Fibroblast of lung (primary cell): Measurements from ENCODE around the gene CLEC11A.

Experiments used
- CTCF ChIP-seq, 2 donors: IDR thresholded peaks in 1 of 2; conservative IDR thresholded peaks in 1 of 2; 1 replicate in 1 of 2; 2 replicates in 1 of 2; pipeline ENCODE4 v1.5.1; 2011 to 2012; ENCODE audit warnings: low read length in 2 of 2, control low read depth in 1 of 2, inconsistent platforms in 1 of 2, low read depth in 1 of 2, mild to moderate bottlenecking in 1 of 2
- EZH2 ChIP-seq: IDR thresholded peaks from 2 replicates; pipeline ENCODE4 v1.5.1; 2012; ENCODE audit warnings: low read length, control low read depth, mild to moderate bottlenecking; ENCODE audit errors: missing control alignments

DNA sequence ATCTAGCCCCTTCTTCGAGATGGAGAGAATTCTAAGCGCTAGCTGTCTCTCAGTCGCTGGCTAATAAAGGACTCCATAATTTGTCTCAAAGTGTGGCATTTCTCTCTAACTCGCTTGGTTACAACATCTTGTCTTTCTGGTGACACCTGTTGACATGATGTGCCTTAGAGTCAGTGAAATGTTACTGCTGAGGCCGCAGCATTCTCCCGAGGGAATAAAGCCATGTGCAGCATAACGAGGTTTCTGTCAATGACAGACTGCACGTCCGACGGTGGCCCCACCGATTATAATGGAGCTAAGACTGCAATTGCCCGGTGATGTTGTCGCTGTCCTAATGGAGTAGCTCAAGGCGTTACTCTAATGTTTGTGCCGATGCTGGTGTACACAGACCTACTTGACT lies 26.8 kb downstream of the CLEC11A start:
- TF ChIP-seq CTCF (conservative IDR thresholded peaks at IDR 0.05 in 1 of 2, IDR thresholded peaks at IDR 0.05 in 1 of 2; ENCODE audit: low read depth in 1 of 2, low read length in 2 of 2) (no peak), EZH2 (no peak)
